Bronchial epithelial cell (primary cell): ENCODE measurements around the gene SCAP. TPM values are rescaled to one million over a fixed set of nuclear protein-coding genes. Genes with fewer than 3 reads are reported as not detected.
A peak's percentile ranks its signal among the peaks of the same experiment; 100 is the strongest.

Experiments
- DNase-seq: peaks from one replicate; pipeline ENCODE4 v3.0.0-alpha.2; 2010; ENCODE audit warnings: low read depth
- FAIRE-seq: peaks from 2 replicates; lab custom pipeline; 2011; peaks lifted over from hg19 to GRCh38; lab: Jason Lieb, UNC
- H3K27me3 ChIP-seq: 2 replicates; pipeline ENCODE4 v1.5.1; 2011; ENCODE audit warnings: low read length; ENCODE audit not compliant: control insufficient read depth, insufficient read depth
- H3K36me3 ChIP-seq: 2 replicates; pipeline ENCODE4 v1.5.1; 2011; ENCODE audit warnings: low read length; ENCODE audit not compliant: control insufficient read depth, insufficient read depth
- H3K4me3 ChIP-seq: 2 replicates; pipeline ENCODE4 v1.5.1; 2011; ENCODE audit warnings: mild to moderate bottlenecking, low read depth, low read length, control low read depth
- CTCF ChIP-seq: IDR thresholded peaks from 2 replicates; pipeline ENCODE4 v1.5.1; 2011; ENCODE audit warnings: mild to moderate bottlenecking, moderate library complexity, low read length, control low read depth, inconsistent platforms; ENCODE audit not compliant: insufficient read depth, severe bottlenecking
- total RNA-seq: library from RNA; depleted of rRNA; stranded (reverse); fragments of >200 nt; gene quantifications from 2 replicates; pipeline ENCODE4 v1.2.1, GENCODE V29; 2014

Gene SCAP
- total RNA-seq, 1 donor from 2014 or later = 55.0 TPM

- H3K36me3 ChIP-seq = peaks cover 7% of the 10 kb centered on the region
- no peak overlapping the region for H3K4me3 ChIP-seq
- no peaks in the 10 kb centered on the region for H3K27me3 ChIP-seq
- FAIRE-seq (no peak), DNase-seq (no peak)
- no peak for TF ChIP-seq CTCF
Measured at GRCh38 chr3:47394881-47395280, 80.9 kb downstream of the SCAP start.

GRCh38 chr3:47394140-47394870 is 81.4 kb downstream of the SCAP start:
- no peak for DNase-seq
- FAIRE-seq = no peak
- TF ChIP-seq CTCF = no peak
- H3K4me3 ChIP-seq = no peak overlapping the region
- H3K36me3 ChIP-seq = peaks cover 7% of the 10 kb centered on the region
- H3K27me3 ChIP-seq = no peaks in the 10 kb centered on the region

- Histone ChIP-seq H3K36me3 (peaks cover 8% of the 10 kb centered on the region), H3K27me3 (no peaks in the 10 kb centered on the region), H3K4me3 (no peak overlapping the region)
- no peak for DNase-seq
- no peak for TF ChIP-seq CTCF
- FAIRE-seq = no peak
Measured at GRCh38 chr3:47392933-47393332, 82.8 kb downstream of the SCAP start.

GRCh38 chr3:47385796-47386195 is 89.9 kb downstream of the SCAP start:
- H3K36me3 ChIP-seq = peaks cover 5% of the 10 kb centered on the region
- FAIRE-seq = no peak

GRCh38 chr3:47385007-47385406 is 90.7 kb downstream of the SCAP start:
- no peak for TF ChIP-seq CTCF
- peaks cover 5% of the 10 kb centered on the region for H3K36me3 ChIP-seq
- peak; percentile 89 for DNase-seq
- H3K4me3 ChIP-seq = no peak overlapping the region
- H3K27me3 ChIP-seq = no peaks in the 10 kb centered on the region
- FAIRE-seq = peak; percentile 55

More at GRCh38 chr3:47385796-47386195, 89.9 kb downstream of the SCAP start:
- no peaks in the 10 kb centered on the region for H3K27me3 ChIP-seq
- DNase-seq = no peak
- TF ChIP-seq CTCF = no peak
- H3K4me3 ChIP-seq = no peak overlapping the region

GRCh38 chr3:47384425-47384824 is 91.3 kb downstream of the SCAP start:
- no peak for FAIRE-seq
- peaks cover 5% of the 10 kb centered on the region for H3K36me3 ChIP-seq
- H3K4me3 ChIP-seq = no peak overlapping the region
- no peak for TF ChIP-seq CTCF
- no peaks in the 10 kb centered on the region for H3K27me3 ChIP-seq
- DNase-seq = no peak
